A673 (cell line): ENCODE data around the gene LRRN2. TPM values are rescaled to one million over a fixed set of nuclear protein-coding genes. Genes with fewer than 3 reads are reported as not detected.

Source experiments
- BruUV-seq: library from RNA; stranded (reverse); fragments of 400-500 nt; replicated peaks from 2 replicates; lab custom pipeline; 2021; lab: Mats Ljungman, UMichigan
- CTCF ChIA-PET: fragments of 300-600 bp; sonication (Branson Sonifier 250); formaldehyde crosslinking; loops from one replicate; lab custom pipeline; 2022; ENCODE audit warnings: antibody characterized with exemption; lab: Charles Lee
- POLR2A ChIA-PET: fragments of 300-600 bp; sonication (Branson Sonifier 250); formaldehyde crosslinking; loops from one replicate; lab custom pipeline; 2022; ENCODE audit warnings: antibody characterized with exemption; ENCODE audit not compliant: low non-redundant PET; lab: Charles Lee
- DNase-seq: peaks from one replicate; pipeline ENCODE4 v3.0.0-alpha.2; 2015; ENCODE audit warnings: low spot score
- H3K27ac ChIP-seq: fragments of 200-600 bp; sonication (generic); 2 replicates; pipeline ENCODE4 v1.5.1; 2016; ENCODE audit warnings: mixed run types, low read depth, mild to moderate bottlenecking, mixed read lengths, antibody characterized with exemption, low read length; ENCODE audit not compliant: poor library complexity, severe bottlenecking
- H3K27me3 ChIP-seq: fragments of 200-600 bp; sonication (generic); replicated peaks from 2 replicates; pipeline ENCODE4 v1.6.1; 2017; ENCODE audit warnings: mixed run types, low read depth, mild to moderate bottlenecking, mixed read lengths, antibody characterized with exemption, low read length; ENCODE audit not compliant: insufficient read depth, poor library complexity
- H3K36me3 ChIP-seq: fragments of 200-600 bp; sonication (generic); 2 replicates; pipeline ENCODE4 v1.6.1; 2016; ENCODE audit warnings: mixed run types, mild to moderate bottlenecking, mixed read lengths, antibody characterized with exemption, low read length; ENCODE audit not compliant: insufficient read depth, poor library complexity, severe bottlenecking
- H3K4me1 ChIP-seq: fragments of 200-600 bp; sonication (generic); 2 replicates; pipeline ENCODE4 v1.6.1; 2017; ENCODE audit warnings: mixed run types, mild to moderate bottlenecking, mixed read lengths, antibody characterized with exemption, low read length; ENCODE audit not compliant: insufficient read depth, poor library complexity, severe bottlenecking
- H3K4me3 ChIP-seq: fragments of 200-600 bp; sonication (generic); 2 replicates; pipeline ENCODE4 v1.5.1; 2016; ENCODE audit warnings: low read depth, mixed run types, mild to moderate bottlenecking, mixed read lengths, low read length; ENCODE audit not compliant: poor library complexity, severe bottlenecking
- H3K9me3 ChIP-seq: fragments of 200-600 bp; sonication (generic); 2 replicates; pipeline ENCODE4 v1.6.1; 2016; ENCODE audit warnings: mixed run types, low read depth, mild to moderate bottlenecking, mixed read lengths, antibody characterized with exemption, low read length; ENCODE audit not compliant: poor library complexity, severe bottlenecking
- CTCF ChIP-seq: fragments of 300-800, 200-600 bp; sonication (generic); conservative IDR thresholded peaks from 2 replicates; pipeline ENCODE4 v1.5.1; 2017; ENCODE audit warnings: low read depth, mild to moderate bottlenecking, antibody characterized with exemption, low read length, moderate library complexity, mixed read lengths
- EZH2 ChIP-seq: fragments of 200-600 bp; sonication (generic); IDR thresholded peaks from 2 replicates; pipeline ENCODE4 v1.6.1; 2017; ENCODE audit warnings: borderline replicate concordance, low read depth, mild to moderate bottlenecking, mixed read lengths, antibody characterized with exemption, low read length; ENCODE audit not compliant: poor library complexity, severe bottlenecking
- intact Hi-C: fragments of 100-400 bp; cut with micrococcal nuclease; formaldehyde crosslinking; loops from one replicate; pipeline ENCODE4 v1.10.0; 2022; ENCODE audit not compliant: unreplicated experiment
- total RNA-seq: library from RNA; stranded (reverse); gene quantifications from 2 replicates; pipeline ENCODE4 v1.2.3, GENCODE V29; 2021

Gene LRRN2
- total RNA-seq, 1 experiment from 2014 or later = not detected

GRCh38 chr1:204619721-204620120 is 65.8 kb downstream of the LRRN2 start:
- no TSS peak for BruUV-seq
- CTCF ChIA-PET = interaction anchor here (1.3 kb wide), 1 partner anchor 187 kb away, joined by 4 read pairs; no protein-coding TSS in a partner anchor
- POLR2A ChIA-PET = interaction anchor here (0.6 kb wide), 1 partner anchor 736 kb away, joined by 8 read pairs; no protein-coding TSS in a partner anchor

GRCh38 chr1:204618148-204618760 is 67.3 kb downstream of the LRRN2 start:
- CTCF ChIA-PET = no interaction called here
- H3K27ac ChIP-seq = no peak overlapping the region
- no peaks in the 10 kb centered on the region for H3K9me3 ChIP-seq
- H3K27me3 ChIP-seq = peaks cover 9% of the 10 kb centered on the region
- H3K4me3 ChIP-seq = no peak overlapping the region
- BruUV-seq = no TSS peak
- intact Hi-C loops = no loop called here
- POLR2A ChIA-PET = no interaction called here
- TF ChIP-seq CTCF (no peak), EZH2 (no peak)
- H3K36me3 ChIP-seq = no peaks in the 10 kb centered on the region
- no peak for DNase-seq
- no peaks in the 10 kb centered on the region for H3K4me1 ChIP-seq

More at GRCh38 chr1:204619721-204620120, 65.8 kb downstream of the LRRN2 start:
- DNase-seq = no peak
- Histone ChIP-seq H3K36me3 (no peaks in the 10 kb centered on the region), H3K9me3 (no peaks in the 10 kb centered on the region), H3K4me1 (no peaks in the 10 kb centered on the region), H3K4me3 (no peak overlapping the region), H3K27ac (no peak overlapping the region), H3K27me3 (peaks cover 5% of the 10 kb centered on the region)
- intact Hi-C loops = no loop called here
- TF ChIP-seq CTCF (peak; percentile 45), EZH2 (no peak)

- Histone ChIP-seq H3K9me3 (no peaks in the 10 kb centered on the region), H3K4me1 (no peaks in the 10 kb centered on the region), H3K36me3 (no peaks in the 10 kb centered on the region), H3K27ac (no peak overlapping the region), H3K27me3 (peaks cover 9% of the 10 kb centered on the region), H3K4me3 (no peak overlapping the region)
- BruUV-seq = no TSS peak
- CTCF ChIA-PET = no interaction called here
- DNase-seq = no peak
- TF ChIP-seq CTCF (no peak), EZH2 (no peak)
- POLR2A ChIA-PET = no interaction called here
- intact Hi-C loops = no loop called here
Measured at GRCh38 chr1:204617256-204618147, 68.0 kb downstream of the LRRN2 start.
